Measurements from ENCODE around the gene CCL15.

- TF ChIP-seq CTCF (IDR thresholded peaks at IDR 0.05) (no peak), POLR2A (IDR thresholded peaks at IDR 0.05) (no peak)
Measured at GRCh38 chr17:36017799-36018198, 16.4 kb upstream of the CCL15 start, which contains the start of gene CCL23.
